HepG2 (cell line): Measurements from ENCODE around the gene GTF2H1. TPM values are rescaled to one million over a fixed set of nuclear protein-coding genes. Genes with fewer than 3 reads are reported as not detected.

ENCODE experiments used
- FIP1L1 ChIP-seq: fragments of 200-400 bp; formaldehyde crosslinking; IDR thresholded peaks from 2 replicates; pipeline ENCODE4 v1.6.1; 2018; ENCODE audit warnings: low read depth, mild to moderate bottlenecking, low read length, moderate library complexity, borderline replicate concordance; ENCODE audit not compliant: insufficient read depth
- HIC2 ChIP-seq: sonication (generic); formaldehyde crosslinking; IDR thresholded peaks from 2 replicates; pipeline ENCODE4 v1.9.0; 2022; ENCODE audit warnings: low read depth, missing genetic modification reagents
- HNRNPK ChIP-seq: fragments of 200-400 bp; formaldehyde crosslinking; IDR thresholded peaks from 2 replicates; pipeline ENCODE4 v1.6.1; 2018; ENCODE audit warnings: low read length, low read depth, moderate library complexity, mild to moderate bottlenecking; ENCODE audit not compliant: poor library complexity, severe bottlenecking
- HOXD1 ChIP-seq: sonication (generic); formaldehyde crosslinking; IDR thresholded peaks from 2 replicates; pipeline ENCODE4 v1.5.0; 2020; ENCODE audit warnings: missing genetic modification reagents
- KDM3A ChIP-seq: IDR thresholded peaks from 2 replicates; pipeline ENCODE4 v1.6.1; 2018; ENCODE audit warnings: low read depth, missing compliant biosample characterization
- MTF1 ChIP-seq: sonication (generic); formaldehyde crosslinking; IDR thresholded peaks from 2 replicates; pipeline ENCODE4 v1.5.0; 2020; ENCODE audit warnings: missing genetic modification reagents
- NFIC ChIP-seq: IDR thresholded peaks from 2 replicates; pipeline ENCODE4 v1.6.1; 2012; ENCODE audit warnings: mild to moderate bottlenecking, low read length, inconsistent platforms
- NFRKB ChIP-seq: fragments of 450-650 bp; IDR thresholded peaks from 2 replicates; pipeline ENCODE4 v1.6.1; 2017
- PRMT3 ChIP-seq: sonication (generic); formaldehyde crosslinking; IDR thresholded peaks from 2 replicates; pipeline ENCODE4 v1.8.1; 2022; ENCODE audit warnings: low read depth, mild to moderate bottlenecking, moderate library complexity, missing genetic modification reagents, borderline replicate concordance
- SALL2 ChIP-seq: sonication (generic); formaldehyde crosslinking; IDR thresholded peaks from 2 replicates; pipeline ENCODE4 v1.8.1; 2023; ENCODE audit warnings: mild to moderate bottlenecking, missing genetic modification reagents, inconsistent platforms
- SSRP1 ChIP-seq: IDR thresholded peaks from 2 replicates; pipeline ENCODE4 v1.6.1; 2016; ENCODE audit warnings: control low read depth
- ZBTB20 ChIP-seq: sonication (generic); formaldehyde crosslinking; IDR thresholded peaks from 2 replicates; pipeline ENCODE4 v1.8.1; 2023; ENCODE audit warnings: missing genetic modification reagents, low read depth, mild to moderate bottlenecking, borderline replicate concordance
- ZNF326 ChIP-seq: sonication (generic); formaldehyde crosslinking; IDR thresholded peaks from 2 replicates; pipeline ENCODE4 v1.4.0; 2020; ENCODE audit warnings: missing genetic modification reagents, borderline replicate concordance
- ZNF468 ChIP-seq: sonication (generic); formaldehyde crosslinking; IDR thresholded peaks from 2 replicates; pipeline ENCODE4 v1.8.0; 2022; ENCODE audit warnings: mild to moderate bottlenecking, moderate library complexity, missing genetic modification reagents
- ZNF567 ChIP-seq: sonication (generic); formaldehyde crosslinking; IDR thresholded peaks from 2 replicates; pipeline ENCODE4 v1.8.1; 2023; ENCODE audit warnings: mild to moderate bottlenecking, missing genetic modification reagents, borderline replicate concordance
- ZNF607 ChIP-seq: sonication (generic); formaldehyde crosslinking; IDR thresholded peaks from 2 replicates; pipeline ENCODE4 v1.5.1; 2020; ENCODE audit warnings: missing genetic modification reagents, mild to moderate bottlenecking, borderline replicate concordance
- ZNF629 ChIP-seq: sonication (generic); formaldehyde crosslinking; conservative IDR thresholded peaks from 2 replicates; pipeline ENCODE4 v1.5.0; 2020; ENCODE audit warnings: missing genetic modification reagents
- ZNF724P ChIP-seq: sonication (generic); formaldehyde crosslinking; IDR thresholded peaks from 2 replicates; pipeline ENCODE4 v1.8.0; 2022; ENCODE audit warnings: missing genetic modification reagents, borderline replicate concordance
- ZNF768 ChIP-seq: sonication (generic); formaldehyde crosslinking; IDR thresholded peaks from 2 replicates; pipeline ENCODE4 v1.4.0; 2020; ENCODE audit warnings: missing genetic modification reagents
- ZSCAN20 ChIP-seq: sonication (generic); formaldehyde crosslinking; IDR thresholded peaks from 2 replicates; pipeline ENCODE4 v1.4.0; 2020; ENCODE audit warnings: missing genetic modification reagents, mild to moderate bottlenecking, borderline replicate concordance
- polyA plus RNA-seq, 8 experiments: library from polyadenylated mRNA; depleted of rRNA in 3 of 8; stranded (reverse) in 7 of 8; unstranded in 1 of 8; fragments of >200 nt; fragmentation: Illumina TruSeq in 4 of 8; extraction: Trizol in 4 of 8; gene quantifications; 2 replicates each; pipeline versions ENCODE4 v1.2.1 to v1.2.3, GENCODE V29; 2011 to 2016; ENCODE audit warnings: low read depth in 4 of 8, missing spikeins in 1 of 8, mixed read lengths in 1 of 8; ENCODE audit not compliant: insufficient read depth in 1 of 8
- total RNA-seq, 5 experiments: library from RNA; depleted of rRNA; stranded (reverse); fragments of >200 nt; fragmentation: Illumina TruSeq; extraction: Trizol; gene quantifications; 2 replicates each; pipeline ENCODE4 v1.2.3, GENCODE V29; 2016; ENCODE audit warnings: low read depth in 1 of 5
- TF ChIP-seq, protein P1 (sequence below): sonication (generic); formaldehyde crosslinking; IDR thresholded peaks from 2 replicates; pipeline ENCODE4 v1.5.1; 2020; ENCODE audit warnings: missing genetic modification reagents, mild to moderate bottlenecking, borderline replicate concordance
- TF ChIP-seq, protein P2 (sequence below): IDR thresholded peaks from 2 replicates; pipeline ENCODE4 v1.6.1; 2016
- TF ChIP-seq, protein P3 (sequence below): sonication (generic); formaldehyde crosslinking; IDR thresholded peaks from 2 replicates; pipeline ENCODE4 v1.8.0; 2022; ENCODE audit warnings: mild to moderate bottlenecking, missing genetic modification reagents, moderate library complexity

Gene GTF2H1
- total and polyA plus RNA-seq, 2 of the 13 experiments (the other 11 are each of a cell fraction or from before 2014, with no cell fraction given), result 15.7 to 51.4 TPM

DNA sequence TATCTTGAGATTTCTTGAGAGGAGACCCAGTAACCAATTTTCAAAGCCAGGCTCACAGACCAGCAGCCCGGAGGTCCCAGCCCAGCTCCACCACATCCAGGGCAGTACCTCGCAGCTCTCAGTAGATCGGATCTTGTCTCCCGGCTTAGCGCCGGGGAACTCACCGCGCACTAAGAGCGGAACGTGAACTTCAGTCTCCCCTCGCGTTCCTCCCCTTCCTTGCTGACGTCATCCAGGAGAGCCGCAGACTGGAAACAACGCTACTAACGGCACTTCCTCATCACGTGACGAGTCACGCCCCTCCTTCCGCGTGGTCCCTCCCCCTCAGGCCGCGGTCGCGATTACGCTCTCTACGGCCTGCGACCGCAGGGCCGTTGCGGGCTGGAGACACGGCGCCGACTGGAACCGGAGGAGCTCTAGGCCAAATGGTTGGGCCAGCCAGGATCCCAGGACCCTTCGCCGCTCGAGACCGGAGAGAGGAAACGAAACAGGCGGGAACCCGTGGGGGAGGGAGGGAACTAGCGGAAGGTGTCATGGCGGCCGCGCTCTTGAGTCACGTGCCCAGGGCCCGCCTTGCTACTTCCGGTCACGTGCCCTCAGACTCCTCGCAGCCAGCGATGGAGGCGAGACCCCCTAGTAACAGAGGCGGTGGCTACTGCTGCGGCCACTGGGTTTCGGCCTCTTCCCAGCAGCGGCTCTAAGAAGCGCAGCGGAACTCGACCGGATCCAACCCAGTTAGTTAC lies at the start of gene GTF2H1, which contains the start of gene HPS5 (continued):
- TF ChIP-seq MTF1 (CRISPR knock-in tag) (no peak), FIP1L1 (0 out of 2 replicates have a peak, but pooled peaks have one; percentile 50), ZNF326 (CRISPR knock-in tag) (no peak), PRMT3 (CRISPR knock-in tag) (no peak), ZNF724P (CRISPR knock-in tag) (0 out of 2 replicates have a peak, but pooled peaks have one; percentile 33), HOXD1 (CRISPR knock-in tag) (peak; percentile 31; the same call in 1 of the 2 replicates), ZNF768 (CRISPR knock-in tag) (peak; percentile 81; the same call in 1 of the 2 replicates), KDM3A (peak; percentile 91), ZNF629 (no peak), ZSCAN20 (no peak), ZNF607 (CRISPR knock-in tag) (peak; percentile 94), ZBTB20 (CRISPR knock-in tag) (peak; percentile 92), NFIC (0 out of 2 replicates have a peak, but pooled peaks have one; percentile 45), ZNF468 (CRISPR knock-in tag) (no peak), ZNF567 (peak; percentile 98), SALL2 (CRISPR knock-in tag) (peak; percentile 89; the same call in 1 of the 2 replicates), SSRP1 (CRISPR knock-in tag) (no peak), HIC2 (CRISPR knock-in tag) (peak; percentile 54; the same call in 1 of the 2 replicates), HNRNPK (no peak), NFRKB (no peak)
- TF ChIP-seq, protein P1, sequence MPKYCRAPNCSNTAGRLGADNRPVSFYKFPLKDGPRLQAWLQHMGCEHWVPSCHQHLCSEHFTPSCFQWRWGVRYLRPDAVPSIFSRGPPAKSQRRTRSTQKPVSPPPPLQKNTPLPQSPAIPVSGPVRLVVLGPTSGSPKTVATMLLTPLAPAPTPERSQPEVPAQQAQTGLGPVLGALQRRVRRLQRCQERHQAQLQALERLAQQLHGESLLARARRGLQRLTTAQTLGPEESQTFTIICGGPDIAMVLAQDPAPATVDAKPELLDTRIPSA (CRISPR knock-in tag), result no peak; the same call in 1 of the 2 replicates
- TF ChIP-seq, protein P2, sequence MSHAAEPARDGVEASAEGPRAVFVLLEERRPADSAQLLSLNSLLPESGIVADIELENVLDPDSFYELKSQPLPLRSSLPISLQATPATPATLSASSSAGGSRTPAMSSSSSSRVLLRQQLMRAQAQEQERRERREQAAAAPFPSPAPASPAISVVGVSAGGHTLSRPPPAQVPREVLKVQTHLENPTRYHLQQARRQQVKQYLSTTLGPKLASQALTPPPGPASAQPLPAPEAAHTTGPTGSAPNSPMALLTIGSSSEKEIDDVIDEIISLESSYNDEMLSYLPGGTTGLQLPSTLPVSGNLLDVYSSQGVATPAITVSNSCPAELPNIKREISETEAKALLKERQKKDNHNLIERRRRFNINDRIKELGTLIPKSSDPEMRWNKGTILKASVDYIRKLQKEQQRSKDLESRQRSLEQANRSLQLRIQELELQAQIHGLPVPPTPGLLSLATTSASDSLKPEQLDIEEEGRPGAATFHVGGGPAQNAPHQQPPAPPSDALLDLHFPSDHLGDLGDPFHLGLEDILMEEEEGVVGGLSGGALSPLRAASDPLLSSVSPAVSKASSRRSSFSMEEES (CRISPR knock-in tag), result peak; percentile 99
- TF ChIP-seq, protein P3, sequence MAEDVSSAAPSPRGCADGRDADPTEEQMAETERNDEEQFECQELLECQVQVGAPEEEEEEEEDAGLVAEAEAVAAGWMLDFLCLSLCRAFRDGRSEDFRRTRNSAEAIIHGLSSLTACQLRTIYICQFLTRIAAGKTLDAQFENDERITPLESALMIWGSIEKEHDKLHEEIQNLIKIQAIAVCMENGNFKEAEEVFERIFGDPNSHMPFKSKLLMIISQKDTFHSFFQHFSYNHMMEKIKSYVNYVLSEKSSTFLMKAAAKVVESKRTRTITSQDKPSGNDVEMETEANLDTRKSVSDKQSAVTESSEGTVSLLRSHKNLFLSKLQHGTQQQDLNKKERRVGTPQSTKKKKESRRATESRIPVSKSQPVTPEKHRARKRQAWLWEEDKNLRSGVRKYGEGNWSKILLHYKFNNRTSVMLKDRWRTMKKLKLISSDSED (CRISPR knock-in tag), result no peak
